AG08396 (cell line): Measurements from ENCODE around the gene CACNA2D3.

Source experiments
- DNase-seq: peaks from one replicate; pipeline ENCODE4 v3.0.0; 2012; ENCODE audit warnings: low spot score, mixed read lengths

The CACNA2D3 gene

DNA sequence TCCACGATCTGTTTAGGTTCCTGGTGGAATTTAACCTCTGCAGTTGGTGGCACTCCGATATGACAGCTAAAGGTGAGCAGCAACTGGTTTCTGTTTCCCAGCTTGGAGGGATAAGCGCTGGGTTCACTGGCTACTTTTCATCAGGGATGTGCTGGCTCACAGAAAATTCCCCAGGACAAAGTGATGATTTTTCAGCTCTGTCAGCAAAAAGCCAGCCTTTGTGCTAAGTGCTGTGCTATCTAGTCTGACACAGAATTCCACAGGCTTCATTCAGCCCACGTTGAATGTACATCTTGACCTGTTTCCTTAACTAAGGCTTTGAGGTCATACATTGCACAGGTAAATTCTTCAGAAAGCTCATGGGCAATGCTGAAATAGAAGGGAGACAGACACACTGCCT is 887.0 kb downstream of the CACNA2D3 start:
- DNase-seq = no peak

DNA sequence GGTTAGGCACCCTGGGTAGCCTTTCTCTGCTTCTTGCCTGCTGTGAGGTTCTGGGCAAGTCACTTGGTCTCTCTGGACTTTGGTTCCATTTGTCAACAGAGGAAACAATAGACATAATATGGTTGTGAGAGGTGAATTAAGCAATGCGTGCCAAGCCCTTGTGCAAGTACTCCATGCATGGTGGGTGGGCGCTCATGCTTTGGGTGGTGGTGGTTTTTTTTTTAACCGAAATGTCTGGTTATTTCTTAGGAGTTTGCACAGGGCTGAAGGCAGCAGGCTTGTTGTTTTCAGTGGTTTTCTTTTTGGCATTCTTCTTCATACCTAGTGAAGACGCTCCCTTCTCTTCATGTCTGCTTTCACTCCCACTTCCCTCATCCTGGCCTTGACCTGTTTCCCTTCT is 889.7 kb downstream of the CACNA2D3 start:
- DNase-seq = no peak

DNA sequence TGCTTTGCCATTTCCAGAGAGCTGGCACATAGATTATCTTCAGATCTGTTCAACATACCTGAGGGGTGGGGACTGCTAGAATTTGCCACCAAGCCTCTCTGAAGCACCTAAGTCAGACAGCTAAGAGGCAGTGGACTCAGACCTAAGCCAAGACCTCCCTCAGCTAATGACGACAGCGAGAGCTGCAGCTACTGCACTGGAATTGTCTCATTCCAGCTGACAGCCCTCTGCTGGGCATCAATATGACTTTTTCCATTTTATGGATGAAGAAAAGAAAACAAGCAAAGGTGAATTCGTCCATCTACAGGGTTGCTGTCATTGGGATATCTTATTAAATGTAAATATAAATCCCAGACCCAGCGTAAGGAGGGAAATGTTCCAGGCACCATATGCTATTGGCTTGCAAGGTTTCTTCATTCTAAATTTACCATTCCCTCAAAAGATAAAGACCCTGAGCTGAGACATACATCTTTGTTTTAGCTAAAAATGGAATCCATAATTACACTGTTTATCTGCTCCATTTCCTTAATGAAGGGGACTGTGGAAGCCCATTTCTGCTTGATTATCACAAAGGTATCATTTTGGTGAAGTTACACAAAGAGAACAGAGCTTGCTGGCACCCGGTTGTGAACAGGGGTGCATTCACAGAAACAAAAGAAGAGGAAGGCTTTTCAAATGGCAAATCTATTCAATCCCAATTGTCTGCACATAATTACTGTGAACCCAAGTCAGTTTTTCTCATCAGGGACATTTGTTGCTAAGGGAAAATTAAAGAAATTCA is 891.0 kb downstream of the CACNA2D3 start:
- DNase-seq = peak; percentile 44

GRCh38 chr3:55014081-55014480 is 891.7 kb downstream of the CACNA2D3 start:
- DNase-seq = no peak

DNA sequence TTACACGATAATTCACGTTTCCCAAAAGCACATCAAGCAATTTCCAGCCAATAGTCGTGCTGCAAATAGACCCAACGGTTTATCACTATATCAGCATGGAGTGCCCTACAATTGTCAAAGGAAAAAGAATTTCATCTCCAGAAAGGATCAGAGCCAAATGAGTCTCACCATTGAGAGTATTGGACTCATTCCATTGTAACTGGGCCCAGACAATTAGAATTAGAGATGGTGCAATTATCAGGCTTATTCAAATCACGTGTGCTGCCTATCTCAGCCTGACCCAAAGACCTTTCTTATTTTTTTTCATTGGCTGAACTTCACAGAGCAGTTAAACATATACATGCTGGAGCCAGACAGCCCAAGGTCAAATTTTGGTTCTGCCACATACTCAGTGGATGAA is 892.6 kb downstream of the CACNA2D3 start:
- no peak for DNase-seq

DNA sequence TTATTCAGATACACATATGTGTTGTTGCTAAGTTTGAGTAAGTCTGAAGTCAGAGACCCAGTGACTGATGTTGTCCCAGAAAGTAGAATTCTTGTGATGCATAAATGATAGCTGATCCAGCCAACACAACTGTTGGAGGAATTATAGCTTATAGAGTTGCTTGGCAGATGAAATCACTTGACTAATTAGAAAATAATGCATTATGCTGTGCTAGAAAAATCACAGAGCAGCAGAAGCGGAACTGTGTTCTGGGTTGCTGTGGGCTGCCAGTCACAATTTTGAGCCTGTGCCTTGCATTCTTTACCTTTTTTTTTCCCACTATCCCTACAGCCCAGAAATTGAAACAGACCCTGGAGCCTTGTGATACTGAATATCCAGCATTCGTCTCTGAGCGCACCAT is 895.5 kb downstream of the CACNA2D3 start:
- no peak for DNase-seq

GRCh38 chr3:55030938-55031337 is 908.6 kb downstream of the CACNA2D3 start:
- peak; percentile 23 for DNase-seq

DNA sequence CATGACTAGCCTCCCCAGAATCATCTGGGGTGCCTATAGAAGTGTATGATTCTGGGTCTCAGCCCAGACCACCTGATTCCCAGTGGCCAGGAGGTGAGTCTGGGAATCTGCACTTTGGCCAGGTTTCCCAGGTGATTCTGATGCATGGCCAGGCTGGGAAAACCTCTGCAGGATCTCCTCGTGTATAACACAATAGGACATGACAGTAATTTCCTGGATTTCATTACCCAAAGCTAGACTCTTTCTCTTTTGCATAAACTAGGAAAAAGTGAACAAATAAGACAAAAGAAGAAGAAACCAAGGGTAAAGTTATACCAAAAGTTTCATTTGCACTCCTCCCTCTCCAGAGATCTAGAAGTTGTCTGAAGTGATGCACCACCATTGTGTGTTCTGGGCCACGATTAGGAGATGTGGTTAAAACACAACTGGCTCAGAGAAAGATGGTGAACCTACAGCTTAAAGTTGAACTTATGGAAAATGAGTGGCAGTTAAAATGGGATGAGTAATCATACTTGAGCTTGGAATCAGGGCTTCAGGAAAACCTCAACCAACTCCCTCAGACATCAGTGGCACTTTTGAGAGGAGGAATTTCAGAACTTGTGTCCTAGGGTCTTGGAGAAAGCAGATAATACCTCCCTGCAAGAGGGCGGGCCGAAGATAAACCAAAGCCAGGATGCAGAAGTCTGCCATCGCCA is 914.7 kb downstream of the CACNA2D3 start:
- no peak for DNase-seq

GRCh38 chr3:55042591-55042990 is 920.2 kb downstream of the CACNA2D3 start:
- no peak for DNase-seq

DNA sequence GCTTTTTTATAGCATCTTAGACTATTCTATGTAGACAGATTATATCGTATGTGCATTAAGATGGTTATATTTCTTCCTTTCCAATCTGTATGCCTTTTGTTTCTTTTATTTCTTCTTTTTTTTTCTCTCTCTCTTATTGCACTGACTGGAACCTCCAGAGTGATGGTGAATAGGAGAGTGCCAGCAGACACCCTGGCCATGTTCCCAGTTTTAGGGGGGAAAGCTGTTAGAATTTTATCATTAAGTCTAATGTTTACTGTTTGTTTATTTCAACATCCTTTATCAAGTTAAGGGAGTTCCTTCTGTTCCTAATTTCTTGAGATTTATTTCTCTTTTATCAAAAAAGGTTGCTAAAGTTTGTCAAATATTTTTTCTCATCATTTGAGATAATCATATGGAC is 922.1 kb downstream of the CACNA2D3 start:
- DNase-seq = no peak

GRCh38 chr3:55059027-55059629 is 936.8 kb downstream of the CACNA2D3 start:
- no peak for DNase-seq

GRCh38 chr3:55060896-55061719 is 938.8 kb downstream of the CACNA2D3 start:
- no peak for DNase-seq

- no peak for DNase-seq
Observed at GRCh38 chr3:55061720-55062034, 939.3 kb downstream of the CACNA2D3 start.

DNA sequence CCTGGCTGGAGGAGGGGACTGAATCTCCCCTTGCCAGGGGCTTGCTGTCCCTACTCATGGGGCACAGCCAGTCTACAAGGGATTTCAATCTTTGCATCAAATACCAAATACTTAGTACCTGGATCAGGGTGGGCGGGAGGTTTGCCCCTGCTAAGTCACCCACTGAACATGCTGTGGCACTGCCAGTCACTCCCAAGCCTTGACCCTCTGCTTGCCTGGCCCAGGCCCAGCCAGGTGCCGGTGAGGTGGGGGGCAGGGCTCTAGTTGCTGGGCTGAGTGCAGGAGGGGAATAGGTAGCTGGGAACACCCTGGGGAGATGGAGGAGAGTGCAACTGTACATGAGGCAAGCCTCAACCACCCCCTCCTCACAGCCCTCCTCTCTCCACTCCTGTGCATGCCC is 941.8 kb downstream of the CACNA2D3 start:
- DNase-seq = no peak

GRCh38 chr3:55065331-55065730 is 943.0 kb downstream of the CACNA2D3 start:
- no peak for DNase-seq

DNA sequence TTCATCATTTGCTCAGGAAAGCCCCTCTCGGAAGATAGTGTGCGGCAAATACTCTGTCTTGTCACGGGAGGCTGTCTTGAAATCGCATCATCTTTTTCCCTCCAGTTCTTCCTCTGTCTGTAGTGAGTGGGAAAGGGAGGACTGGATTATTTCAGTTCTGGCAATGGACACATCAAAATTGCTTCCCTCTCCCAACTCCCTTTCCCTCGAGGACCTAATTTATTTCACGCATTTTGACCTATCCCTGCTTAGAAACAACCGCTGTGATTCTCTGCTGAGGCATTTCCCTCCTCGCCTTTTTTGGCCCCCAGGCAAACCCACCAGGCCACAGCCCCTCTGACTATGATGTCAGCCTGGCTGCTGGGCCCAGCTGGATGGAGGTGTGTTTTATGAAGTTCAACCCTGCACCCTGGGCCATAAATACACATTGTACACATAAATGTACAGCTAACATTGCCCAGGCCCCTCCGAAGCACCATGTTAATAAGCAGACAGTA is 944.2 kb downstream of the CACNA2D3 start:
- no peak for DNase-seq

- DNase-seq = no peak
Observed at GRCh38 chr3:55069950-55070349, 947.6 kb downstream of the CACNA2D3 start.

DNA sequence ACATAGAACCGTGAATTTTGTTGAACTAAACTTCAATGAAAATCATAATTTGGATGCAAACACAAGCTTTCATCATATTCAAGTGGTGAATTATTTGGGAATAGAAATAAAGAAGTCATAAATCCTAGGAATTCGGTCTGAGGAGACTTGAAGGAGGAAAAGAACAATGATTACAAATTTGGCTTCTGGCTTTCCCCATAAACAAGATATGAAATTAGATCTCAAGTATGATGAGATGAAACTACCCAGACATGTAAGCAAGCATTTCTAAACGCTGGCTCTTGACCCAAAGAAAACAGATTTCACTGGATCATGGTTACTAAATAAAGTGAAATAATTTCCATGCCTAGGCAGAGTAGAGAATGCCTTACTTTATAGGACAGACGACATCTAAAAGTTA is 952.4 kb downstream of the CACNA2D3 start:
- DNase-seq = no peak

- DNase-seq = no peak
Observed at GRCh38 chr3:55075846-55076245, 953.5 kb downstream of the CACNA2D3 start.

- DNase-seq = no peak
Observed at GRCh38 chr3:55077726-55078125, 955.4 kb downstream of the CACNA2D3 start.

DNA sequence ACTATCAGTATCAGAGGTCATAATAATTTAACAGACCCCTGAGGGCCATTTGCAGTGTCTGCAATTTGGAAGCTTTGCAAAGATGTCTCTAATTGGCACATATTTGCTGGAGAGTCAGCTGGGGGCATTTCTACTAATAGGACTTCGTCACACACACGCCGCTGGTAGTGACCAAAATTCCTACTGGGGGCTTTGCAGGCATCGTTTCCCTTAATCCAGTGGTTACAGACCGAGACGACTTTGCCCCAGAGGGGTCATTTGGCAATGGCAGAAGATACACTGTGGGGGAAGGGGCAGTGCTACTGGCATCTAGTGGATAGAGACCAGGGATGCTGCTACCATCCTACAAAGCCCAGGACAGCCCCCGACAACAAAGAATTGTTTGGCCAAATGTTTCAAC is 956.5 kb downstream of the CACNA2D3 start:
- no peak for DNase-seq

DNA sequence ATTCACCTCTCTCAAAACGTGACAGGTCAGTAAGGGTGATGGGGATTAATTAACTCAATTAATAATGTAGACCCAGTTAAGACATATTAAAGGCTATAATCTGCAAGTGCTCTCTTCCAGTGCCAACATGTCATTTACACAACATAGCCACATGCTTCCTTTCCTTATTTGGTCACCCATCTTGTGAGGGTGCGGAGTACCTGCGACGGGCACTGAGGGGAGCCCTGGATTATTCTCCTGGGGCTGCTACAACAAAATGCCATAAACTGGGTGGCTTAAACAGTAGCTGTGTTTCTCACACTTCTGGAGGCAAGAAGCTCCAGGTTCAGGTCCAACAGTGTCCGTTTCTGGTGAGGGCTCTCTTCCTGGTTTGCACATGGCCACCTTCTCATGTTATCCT is 962.9 kb downstream of the CACNA2D3 start:
- DNase-seq = no peak
